GM21737 (cell line): ENCODE measurements around the gene HJV.

Experiments
- ATAC-seq: cut with Tn5 transposase; IDR thresholded peaks from one replicate; pipeline ENCODE4 v1.9.1; 2021; ENCODE audit warnings: mild to moderate bottlenecking, moderate library complexity; ENCODE audit not compliant: unreplicated experiment

HJV gene

GRCh38 chr1:146022403-146023127, 1.0 kb upstream of the HJV start:
- ATAC-seq, result no peak

DNA sequence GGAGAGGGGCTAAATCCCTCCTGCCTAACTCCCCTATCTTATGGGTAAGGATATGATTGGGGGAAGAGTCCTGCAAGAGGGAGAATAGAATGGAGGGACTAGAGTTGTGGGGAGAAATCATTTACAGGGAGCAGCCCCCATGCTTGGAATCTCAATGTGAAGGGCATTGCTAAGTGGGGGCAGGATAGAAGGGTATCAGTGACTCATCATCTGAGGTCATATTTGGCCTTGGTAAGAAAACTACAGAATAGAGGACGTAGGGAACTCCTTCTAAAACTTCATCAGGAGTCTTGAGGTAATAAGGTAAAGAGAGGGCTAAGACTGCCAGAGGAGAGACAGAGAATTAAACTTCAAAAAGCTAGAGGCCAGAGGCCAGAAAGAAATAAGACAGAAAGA, 487 bp downstream of the HJV start:
- ATAC-seq, result no peak

DNA sequence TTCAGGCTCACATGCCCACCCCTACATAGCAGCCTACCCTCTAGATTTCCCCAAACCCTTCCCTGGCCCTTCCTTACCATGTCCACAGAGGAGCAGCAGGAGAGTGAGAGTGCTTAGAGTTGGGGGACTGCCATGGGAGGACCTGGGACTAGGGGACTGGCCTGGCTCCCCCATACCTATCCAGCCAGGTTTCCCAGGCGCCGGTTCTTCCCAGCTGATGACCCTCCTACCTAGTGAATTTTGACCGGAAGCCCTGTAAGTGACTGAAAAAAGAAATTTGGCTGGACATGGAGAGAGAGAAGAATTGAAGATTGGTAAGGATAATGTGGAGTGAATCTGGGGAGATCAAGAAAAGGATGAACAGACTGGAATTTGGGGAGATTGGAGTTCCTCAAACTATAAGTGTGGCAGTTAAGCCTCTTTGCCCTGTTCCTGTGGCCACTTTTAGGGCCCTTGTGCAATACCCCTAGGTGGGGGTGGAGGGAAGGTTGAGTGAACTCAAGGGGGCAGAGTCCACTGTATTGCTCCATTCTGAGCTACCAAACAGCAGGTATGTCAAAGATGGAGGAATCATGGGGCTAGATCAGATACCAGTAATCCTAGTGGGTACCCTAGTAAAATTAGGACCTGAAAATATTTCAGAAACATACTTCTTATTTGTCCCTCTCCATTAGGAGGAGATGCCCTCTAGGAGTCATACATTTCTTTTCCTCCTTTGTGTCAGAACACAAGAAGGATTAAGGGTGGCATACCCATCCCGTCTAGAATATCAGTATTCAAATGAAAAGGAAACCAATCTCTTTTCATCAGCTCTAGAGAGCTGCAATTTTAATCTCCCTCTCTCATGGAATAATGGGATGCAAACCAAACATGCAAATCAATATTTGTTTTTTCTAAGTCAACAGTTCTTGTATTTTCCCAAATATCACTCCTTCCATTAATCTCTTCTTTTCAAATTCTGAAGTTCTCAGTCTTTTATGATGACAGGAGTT, 1.2 kb downstream of the HJV start:
- no peak for ATAC-seq

- no peak for ATAC-seq
These were observed 2.1 kb downstream of the HJV start for GRCh38 chr1:146019231-146020057.

DNA sequence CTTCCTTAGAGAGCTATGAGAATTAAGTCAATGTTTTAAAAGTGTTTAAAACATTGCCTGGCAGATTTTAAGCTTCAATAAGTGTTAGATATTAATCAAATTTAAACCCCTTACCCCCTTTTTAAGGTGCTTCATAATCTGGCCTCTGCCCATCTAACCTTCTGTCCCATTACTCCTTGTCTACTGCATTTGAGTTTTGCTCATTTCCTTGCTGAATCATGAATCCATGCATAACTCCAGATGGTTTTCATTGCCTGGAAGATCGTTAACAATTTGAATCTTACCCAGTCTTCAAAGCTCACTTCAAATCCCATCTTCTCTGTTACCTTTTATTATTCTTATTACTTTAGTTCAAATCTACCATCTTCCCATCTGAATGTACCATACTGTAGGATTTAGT, 4.6 kb downstream of the HJV start:
- ATAC-seq, result no peak

- no peak for ATAC-seq
These were observed 8.0 kb downstream of the HJV start for GRCh38 chr1:146013559-146013922.

DNA sequence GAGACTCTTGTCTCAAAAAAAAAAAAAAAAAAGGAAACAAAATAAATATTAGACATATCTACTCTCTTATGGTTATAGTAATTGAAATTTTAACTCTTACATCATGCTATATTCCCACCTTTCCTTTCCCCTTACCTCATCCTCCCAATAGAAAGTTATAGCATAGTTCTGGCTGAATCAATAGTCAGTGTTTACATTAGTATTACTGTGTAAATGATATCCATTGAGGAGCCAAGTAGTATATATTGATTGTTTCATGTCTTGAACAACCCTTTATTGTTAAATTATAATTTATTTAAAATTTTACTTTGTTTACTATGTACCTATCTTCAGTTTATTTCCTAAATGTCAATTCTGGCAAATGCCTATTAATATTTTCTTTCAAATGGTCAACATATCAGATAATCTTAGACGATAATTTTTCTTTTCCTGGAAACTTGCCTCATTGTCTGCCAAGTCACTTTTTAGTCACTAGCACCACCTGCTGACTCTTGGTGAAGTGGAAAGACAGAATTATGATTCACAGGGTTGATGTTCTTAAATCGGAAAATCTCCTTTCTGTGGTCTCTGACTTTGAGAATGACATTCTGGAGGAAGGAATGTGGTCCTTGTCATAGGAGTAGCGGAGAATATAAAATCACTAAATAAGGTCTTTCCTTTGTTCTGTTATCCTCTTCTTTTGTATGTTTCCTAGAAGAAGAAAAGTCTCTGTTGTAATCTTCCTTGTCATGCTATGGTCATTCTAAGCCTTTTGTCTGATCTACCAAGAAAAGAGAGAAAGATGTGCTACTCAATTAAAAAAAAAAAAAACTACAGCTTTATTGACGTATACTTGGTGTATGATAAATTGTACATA, 8.6 kb downstream of the HJV start:
- no peak for ATAC-seq

DNA sequence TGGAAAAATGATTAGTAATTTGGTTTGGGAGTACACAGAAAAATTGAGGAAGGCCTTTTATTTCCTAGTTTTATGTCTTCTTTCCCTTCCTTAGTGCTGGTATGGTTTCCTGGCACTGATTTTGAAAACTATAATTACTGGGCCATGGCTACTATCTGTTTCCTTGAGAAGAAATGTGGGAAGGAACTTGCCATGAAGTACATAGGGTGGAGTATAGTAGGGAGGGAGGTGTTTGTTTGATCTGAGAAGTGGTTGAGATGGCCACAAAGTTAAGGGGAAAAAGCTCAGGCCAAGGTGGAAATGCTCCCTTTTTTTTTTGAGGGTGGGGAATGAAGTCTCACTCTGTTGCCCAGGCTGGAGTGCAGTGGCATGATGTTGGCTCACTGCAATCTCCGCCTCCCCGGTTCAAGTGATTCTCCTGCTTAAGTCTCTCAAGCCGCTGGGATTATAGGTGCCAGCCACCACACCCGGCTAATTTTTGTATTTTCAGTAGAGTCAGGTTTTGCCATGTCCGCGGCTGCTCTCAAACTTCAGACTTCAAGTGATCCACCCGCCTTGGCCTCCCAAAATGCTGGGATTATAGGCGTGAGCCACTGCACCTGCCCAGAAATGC, 11.3 kb downstream of the HJV start:
- ATAC-seq, result no peak

- no peak for ATAC-seq
These were observed 13.9 kb downstream of the HJV start for GRCh38 chr1:146007489-146008133.

DNA sequence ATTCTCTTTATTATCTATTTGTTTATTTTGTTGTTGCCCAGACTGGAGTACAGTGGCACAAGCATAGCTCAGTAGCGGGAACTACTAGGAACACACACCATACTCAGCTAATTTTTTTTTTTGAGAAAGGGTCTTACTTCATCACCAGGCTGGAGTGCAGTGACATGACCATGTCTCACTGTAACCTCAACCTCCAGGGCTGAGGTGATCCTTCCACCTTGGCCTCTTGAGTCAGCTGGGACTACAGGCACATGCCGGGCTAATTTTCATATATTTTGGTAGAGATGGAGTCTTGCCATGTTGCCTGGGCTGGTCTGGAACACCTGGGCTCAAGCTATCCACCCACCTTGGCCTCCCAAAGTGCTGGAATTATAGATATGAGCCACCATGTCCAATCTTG, 19.8 kb downstream of the HJV start:
- no peak for ATAC-seq

DNA sequence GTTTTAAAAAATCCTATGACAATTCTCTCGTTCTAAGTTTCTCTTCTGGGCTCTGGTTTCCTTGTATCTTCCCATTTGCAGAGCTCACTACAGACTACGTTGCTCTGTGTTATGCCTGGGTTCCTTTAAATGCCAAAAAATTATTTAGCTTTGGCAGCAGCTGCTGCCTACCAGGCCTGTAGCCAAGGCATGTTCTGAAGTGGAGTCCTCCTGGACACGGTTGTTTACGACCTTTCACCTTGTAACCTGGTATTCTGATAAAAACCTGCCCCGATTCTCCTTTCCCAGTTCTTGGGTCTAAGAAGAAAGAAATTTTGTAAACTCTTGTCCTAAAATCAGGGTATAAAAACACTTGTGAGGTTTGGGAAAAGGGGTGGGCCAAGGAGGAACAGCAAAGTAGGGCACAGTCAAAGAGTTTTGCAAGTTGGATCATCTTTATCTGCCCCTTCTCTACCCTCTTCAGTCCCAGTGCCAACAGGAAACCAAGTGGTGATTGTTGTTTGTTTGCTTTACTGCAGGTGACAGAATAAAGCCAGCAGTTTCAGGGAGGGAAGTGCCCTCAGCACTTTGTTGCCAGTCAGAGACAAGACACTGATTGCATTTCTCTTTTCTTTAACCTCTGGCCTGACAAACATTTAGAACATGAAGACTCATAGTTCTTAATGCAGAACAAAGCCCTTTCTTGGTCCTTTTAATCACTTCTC, 22.1 kb downstream of the HJV start:
- ATAC-seq, result no peak

- ATAC-seq, result no peak
These were observed 23.9 kb downstream of the HJV start for GRCh38 chr1:145997718-145998023.

- peak; percentile 33 for ATAC-seq
These were observed 24.4 kb downstream of the HJV start for GRCh38 chr1:145997016-145997717.

DNA sequence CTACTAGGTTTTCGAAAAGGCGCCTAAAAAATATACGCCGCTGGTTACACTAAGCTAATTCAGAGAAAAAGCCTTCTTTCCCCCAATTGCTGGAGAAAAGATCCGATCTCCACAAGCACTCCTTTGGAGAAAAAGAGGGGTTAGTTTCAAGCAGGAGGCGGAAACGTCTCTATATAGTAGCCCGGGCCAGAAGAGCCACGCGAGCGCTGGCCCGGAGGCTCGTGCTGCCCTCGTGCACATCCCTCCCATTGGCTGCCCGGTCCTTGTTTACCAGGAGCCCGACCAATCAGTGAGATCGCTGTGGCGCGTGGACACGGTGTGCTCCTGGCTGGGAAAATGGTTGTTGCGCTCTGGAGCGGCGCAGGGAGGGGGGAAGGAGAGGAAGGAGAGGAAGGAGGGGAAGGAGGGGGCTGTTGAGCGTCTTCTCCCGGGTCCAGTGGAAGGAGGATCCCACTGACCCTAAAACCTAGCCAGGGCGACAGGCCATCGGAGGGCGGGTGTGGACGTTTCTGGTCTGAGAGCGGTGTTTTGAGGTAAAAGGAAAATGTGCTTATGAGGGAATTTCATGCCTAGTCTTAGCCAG, 25.0 kb downstream of the HJV start, which contains the start of gene TXNIP:
TSS of gene TXNIP (minus strand) at position 147 of the 583 bp plus-strand sequence. CDS start 313 bp downstream, outside the sequence.
- ATAC-seq, result peak; percentile 73

DNA sequence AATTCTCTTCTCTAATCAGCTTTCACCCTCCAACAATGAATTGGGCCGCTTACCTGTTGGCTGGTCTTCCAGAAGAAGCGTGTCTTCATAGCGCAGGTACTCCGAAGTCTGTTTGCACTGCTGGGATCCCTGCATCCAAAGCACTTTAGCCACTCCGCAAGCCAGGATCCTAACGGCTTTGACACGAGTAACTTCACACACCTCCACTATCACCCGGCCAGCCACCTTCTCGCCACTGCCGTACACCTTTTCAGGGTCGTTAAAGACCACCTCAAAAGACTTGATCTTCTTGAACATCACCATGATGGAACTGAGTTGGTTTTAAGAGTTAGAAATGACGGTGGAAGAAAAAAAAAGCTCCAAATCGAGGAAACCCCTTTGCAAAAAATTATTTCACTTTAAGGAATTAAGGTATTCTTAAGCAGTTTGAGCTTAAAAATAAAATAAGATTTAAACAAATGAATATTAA, 25.5 kb downstream of the HJV start:
- no peak for ATAC-seq

GRCh38 chr1:145995148-145995881, 26.2 kb downstream of the HJV start:
- no peak for ATAC-seq
